Measurements from ENCODE around the gene EEF1G. TPM values are rescaled to one million over a fixed set of nuclear protein-coding genes. Genes with fewer than 3 reads are reported as not detected.
A peak's percentile ranks its signal among the peaks of the same experiment; 100 is the strongest.

Gene EEF1G
- total RNA-seq, 1 experiment from 2014 or later = 1,667 TPM

DNA sequence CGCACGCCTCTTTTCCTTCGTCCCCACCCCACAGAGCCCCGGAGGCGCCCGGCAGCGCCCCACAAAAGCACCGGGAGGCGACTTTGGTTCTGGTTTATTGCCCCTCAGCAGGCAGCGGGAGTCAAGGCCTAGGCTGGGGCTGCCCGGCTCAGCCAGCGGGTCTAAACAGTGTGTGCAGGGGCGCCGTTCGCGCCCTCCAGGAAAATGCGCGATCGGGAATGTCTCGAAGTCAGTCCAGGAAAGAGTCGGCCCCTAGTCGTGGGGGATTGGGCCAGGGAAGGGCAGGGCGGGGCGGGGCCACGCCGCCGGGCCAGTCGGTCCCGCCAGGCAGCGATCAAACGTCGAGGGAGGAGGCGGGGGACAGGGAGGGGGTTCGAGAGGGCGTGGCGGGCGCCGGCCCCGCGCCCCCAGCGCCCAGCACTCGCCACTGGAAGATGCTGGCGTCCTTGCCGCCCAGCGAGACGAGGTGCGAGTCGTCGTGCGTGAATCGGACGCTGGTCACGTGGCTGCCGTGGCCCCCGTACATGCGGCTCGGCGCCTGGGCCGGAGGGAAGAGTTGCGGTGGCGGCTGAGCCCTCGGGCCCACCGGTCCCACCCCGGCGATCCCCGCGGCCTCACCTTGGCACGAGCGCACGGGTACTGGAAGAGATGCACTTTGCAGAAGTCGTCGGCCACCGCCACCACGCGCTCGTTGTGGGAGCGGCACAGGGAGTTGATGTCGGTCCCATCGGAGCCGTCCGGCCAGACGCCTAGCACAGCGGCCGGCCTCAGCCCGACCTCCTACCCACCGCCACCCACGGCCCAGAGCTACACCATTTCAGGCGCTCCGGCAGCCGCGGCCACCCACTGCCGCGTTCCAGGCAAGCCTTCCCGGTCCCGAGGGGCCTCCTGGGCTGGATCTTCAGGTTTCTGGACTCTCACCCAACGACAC is 28.7 kb upstream of the EEF1G start (continued):
- TF ChIP-seq ZNF423 (CRISPR knock-in tag; IDR thresholded peaks at IDR 0.05) (no peak), NFE2L1 (CRISPR knock-in tag; IDR thresholded peaks at IDR 0.05) (peak; percentile 52; the same call in 1 of the 2 replicates), TCF7 (CRISPR knock-in tag; IDR thresholded peaks at IDR 0.05; ENCODE audit: low read depth) (0 out of 2 replicates have a peak, but pooled peaks have one; percentile 37), SMAD3 (CRISPR knock-in tag; IDR thresholded peaks at IDR 0.05; ENCODE audit: borderline replicate concordance) (peak; percentile 59; the same call in 1 of the 2 replicates), ZNF396 (CRISPR knock-in tag; IDR thresholded peaks at IDR 0.05; ENCODE audit: borderline replicate concordance) (no peak), ZNF219 (CRISPR knock-in tag; IDR thresholded peaks at IDR 0.05; ENCODE audit: borderline replicate concordance) (0 out of 2 replicates have a peak, but pooled peaks have one; percentile 79), ZNF138 (CRISPR knock-in tag; conservative IDR thresholded peaks at IDR 0.05) (no peak)
- TF ChIP-seq, protein P1, sequence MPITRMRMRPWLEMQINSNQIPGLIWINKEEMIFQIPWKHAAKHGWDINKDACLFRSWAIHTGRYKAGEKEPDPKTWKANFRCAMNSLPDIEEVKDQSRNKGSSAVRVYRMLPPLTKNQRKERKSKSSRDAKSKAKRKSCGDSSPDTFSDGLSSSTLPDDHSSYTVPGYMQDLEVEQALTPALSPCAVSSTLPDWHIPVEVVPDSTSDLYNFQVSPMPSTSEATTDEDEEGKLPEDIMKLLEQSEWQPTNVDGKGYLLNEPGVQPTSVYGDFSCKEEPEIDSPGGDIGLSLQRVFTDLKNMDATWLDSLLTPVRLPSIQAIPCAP (CRISPR knock-in tag; IDR thresholded peaks at IDR 0.05) = peak; percentile 69; the same call in 1 of the 2 replicates
- TF ChIP-seq, protein P2, sequence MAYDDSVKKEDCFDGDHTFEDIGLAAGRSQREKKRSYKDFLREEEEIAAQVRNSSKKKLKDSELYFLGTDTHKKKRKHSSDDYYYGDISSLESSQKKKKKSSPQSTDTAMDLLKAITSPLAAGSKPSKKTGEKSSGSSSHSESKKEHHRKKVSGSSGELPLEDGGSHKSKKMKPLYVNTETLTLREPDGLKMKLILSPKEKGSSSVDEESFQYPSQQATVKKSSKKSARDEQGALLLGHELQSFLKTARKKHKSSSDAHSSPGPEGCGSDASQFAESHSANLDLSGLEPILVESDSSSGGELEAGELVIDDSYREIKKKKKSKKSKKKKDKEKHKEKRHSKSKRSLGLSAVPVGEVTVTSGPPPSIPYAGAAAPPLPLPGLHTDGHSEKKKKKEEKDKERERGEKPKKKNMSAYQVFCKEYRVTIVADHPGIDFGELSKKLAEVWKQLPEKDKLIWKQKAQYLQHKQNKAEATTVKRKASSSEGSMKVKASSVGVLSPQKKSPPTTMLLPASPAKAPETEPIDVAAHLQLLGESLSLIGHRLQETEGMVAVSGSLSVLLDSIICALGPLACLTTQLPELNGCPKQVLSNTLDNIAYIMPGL (CRISPR knock-in tag; IDR thresholded peaks at IDR 0.05) = peak; percentile 90
- TF ChIP-seq, protein P3, sequence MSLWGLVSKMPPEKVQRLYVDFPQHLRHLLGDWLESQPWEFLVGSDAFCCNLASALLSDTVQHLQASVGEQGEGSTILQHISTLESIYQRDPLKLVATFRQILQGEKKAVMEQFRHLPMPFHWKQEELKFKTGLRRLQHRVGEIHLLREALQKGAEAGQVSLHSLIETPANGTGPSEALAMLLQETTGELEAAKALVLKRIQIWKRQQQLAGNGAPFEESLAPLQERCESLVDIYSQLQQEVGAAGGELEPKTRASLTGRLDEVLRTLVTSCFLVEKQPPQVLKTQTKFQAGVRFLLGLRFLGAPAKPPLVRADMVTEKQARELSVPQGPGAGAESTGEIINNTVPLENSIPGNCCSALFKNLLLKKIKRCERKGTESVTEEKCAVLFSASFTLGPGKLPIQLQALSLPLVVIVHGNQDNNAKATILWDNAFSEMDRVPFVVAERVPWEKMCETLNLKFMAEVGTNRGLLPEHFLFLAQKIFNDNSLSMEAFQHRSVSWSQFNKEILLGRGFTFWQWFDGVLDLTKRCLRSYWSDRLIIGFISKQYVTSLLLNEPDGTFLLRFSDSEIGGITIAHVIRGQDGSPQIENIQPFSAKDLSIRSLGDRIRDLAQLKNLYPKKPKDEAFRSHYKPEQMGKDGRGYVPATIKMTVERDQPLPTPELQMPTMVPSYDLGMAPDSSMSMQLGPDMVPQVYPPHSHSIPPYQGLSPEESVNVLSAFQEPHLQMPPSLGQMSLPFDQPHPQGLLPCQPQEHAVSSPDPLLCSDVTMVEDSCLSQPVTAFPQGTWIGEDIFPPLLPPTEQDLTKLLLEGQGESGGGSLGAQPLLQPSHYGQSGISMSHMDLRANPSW (CRISPR knock-in tag; conservative IDR thresholded peaks at IDR 0.05; ENCODE audit: low read depth) = no peak

DNA sequence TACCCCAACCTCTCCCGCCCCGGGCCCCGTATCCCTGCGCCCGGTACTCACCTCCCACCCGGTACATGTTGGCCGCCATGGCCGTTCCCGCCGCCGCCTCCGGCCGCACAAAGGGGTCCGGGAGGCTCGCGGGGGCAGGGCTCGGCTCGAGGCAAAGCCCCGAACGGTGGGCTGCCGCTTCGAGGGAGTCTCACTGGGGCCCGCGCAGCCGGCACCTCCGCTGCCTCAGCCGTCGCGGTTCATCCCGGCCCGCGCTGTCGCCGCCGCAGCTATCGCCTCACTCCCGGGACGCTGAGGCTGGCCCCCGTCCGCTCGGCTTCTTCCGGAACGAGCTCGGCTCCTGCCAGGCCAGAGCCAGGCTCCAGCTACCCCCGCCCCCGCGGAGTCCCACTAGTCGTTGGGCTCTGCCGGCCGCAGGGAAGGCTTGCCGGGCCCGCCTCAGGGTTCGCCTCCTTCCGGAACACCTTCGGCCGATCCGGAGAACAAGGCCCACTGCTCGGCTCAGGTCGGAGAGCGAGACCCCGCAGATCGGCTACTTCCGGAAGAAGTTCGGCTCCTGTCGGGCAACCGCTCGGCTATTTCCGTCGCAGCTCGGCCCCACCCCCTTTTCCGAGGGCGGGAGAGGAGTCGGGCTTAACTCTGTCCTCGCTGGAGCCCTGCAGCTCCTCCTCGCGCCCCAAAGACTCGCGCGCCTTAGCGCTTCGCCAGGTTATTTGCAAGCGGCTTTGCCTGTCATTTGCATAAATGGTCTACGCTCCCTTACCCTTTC is 27.9 kb upstream of the EEF1G start, which contains the start of gene MTA2:
TSS of gene MTA2 (minus strand) at position 494 of the 769 bp plus-strand sequence. CDS start at position 79, 415 bp downstream.
- POLR2A ChIA-PET = interaction anchor here (0.6 to 3.1 kb wide), 17 partner anchors 10 to 251 kb away, joined by 3 to 53 read pairs (median 4); partner anchors contain the start of genes B3GAT3, BSCL2, C11orf98 and CSKMT
- CTCF ChIA-PET = interaction anchor here (0.6 to 8.9 kb wide), 13 partner anchors 9 to 207 kb away, joined by 3 to 74 read pairs (median 5); partner anchors contain the start of genes B3GAT3, EEF1G, EML3 and HNRNPUL2
- H3K36me3 Mint-ChIP-seq = peaks cover 40% of the 10 kb centered on the region
- H3K27ac Mint-ChIP-seq = peak within 1 kb of the TSS; percentile 98
- H3K27me3 Mint-ChIP-seq (ENCODE audit: low read depth) = peaks cover 26% of the 10 kb centered on the region
- peak within 1 kb of the TSS; percentile 91 for H3K4me3 Mint-ChIP-seq
- peak; percentile 87 for ATAC-seq
- H3K4me1 Mint-ChIP-seq = peaks cover 46% of the 10 kb centered on the region
- no peaks in the 10 kb centered on the region for H3K9me3 Mint-ChIP-seq
- DNase-seq (ENCODE audit: low spot score) = peak; percentile 99
- TF ChIP-seq ZNF423 (CRISPR knock-in tag; IDR thresholded peaks at IDR 0.05) (no peak), PRRX2 (CRISPR knock-in tag; IDR thresholded peaks at IDR 0.05) (no peak), ZNF416 (CRISPR knock-in tag; IDR thresholded peaks at IDR 0.05) (peak; percentile 74; the same call in 1 of the 2 replicates), ZNF138 (CRISPR knock-in tag; conservative IDR thresholded peaks at IDR 0.05) (no peak), NFYB (CRISPR knock-in tag; conservative IDR thresholded peaks at IDR 0.05; ENCODE audit: low read depth) (no peak), ZNF396 (CRISPR knock-in tag; IDR thresholded peaks at IDR 0.05; ENCODE audit: borderline replicate concordance) (no peak)
- TF ChIP-seq, protein P4, sequence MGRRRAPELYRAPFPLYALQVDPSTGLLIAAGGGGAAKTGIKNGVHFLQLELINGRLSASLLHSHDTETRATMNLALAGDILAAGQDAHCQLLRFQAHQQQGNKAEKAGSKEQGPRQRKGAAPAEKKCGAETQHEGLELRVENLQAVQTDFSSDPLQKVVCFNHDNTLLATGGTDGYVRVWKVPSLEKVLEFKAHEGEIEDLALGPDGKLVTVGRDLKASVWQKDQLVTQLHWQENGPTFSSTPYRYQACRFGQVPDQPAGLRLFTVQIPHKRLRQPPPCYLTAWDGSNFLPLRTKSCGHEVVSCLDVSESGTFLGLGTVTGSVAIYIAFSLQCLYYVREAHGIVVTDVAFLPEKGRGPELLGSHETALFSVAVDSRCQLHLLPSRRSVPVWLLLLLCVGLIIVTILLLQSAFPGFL (CRISPR knock-in tag; IDR thresholded peaks at IDR 0.05; ENCODE audit: borderline replicate concordance) = 0 out of 2 replicates have a peak, but pooled peaks have one; percentile 34
- TF ChIP-seq, protein P5, sequence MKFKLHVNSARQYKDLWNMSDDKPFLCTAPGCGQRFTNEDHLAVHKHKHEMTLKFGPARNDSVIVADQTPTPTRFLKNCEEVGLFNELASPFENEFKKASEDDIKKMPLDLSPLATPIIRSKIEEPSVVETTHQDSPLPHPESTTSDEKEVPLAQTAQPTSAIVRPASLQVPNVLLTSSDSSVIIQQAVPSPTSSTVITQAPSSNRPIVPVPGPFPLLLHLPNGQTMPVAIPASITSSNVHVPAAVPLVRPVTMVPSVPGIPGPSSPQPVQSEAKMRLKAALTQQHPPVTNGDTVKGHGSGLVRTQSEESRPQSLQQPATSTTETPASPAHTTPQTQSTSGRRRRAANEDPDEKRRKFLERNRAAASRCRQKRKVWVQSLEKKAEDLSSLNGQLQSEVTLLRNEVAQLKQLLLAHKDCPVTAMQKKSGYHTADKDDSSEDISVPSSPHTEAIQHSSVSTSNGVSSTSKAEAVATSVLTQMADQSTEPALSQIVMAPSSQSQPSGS (CRISPR knock-in tag; IDR thresholded peaks at IDR 0.05; ENCODE audit: borderline replicate concordance, low read depth) = no peak
- TF ChIP-seq, protein P6, sequence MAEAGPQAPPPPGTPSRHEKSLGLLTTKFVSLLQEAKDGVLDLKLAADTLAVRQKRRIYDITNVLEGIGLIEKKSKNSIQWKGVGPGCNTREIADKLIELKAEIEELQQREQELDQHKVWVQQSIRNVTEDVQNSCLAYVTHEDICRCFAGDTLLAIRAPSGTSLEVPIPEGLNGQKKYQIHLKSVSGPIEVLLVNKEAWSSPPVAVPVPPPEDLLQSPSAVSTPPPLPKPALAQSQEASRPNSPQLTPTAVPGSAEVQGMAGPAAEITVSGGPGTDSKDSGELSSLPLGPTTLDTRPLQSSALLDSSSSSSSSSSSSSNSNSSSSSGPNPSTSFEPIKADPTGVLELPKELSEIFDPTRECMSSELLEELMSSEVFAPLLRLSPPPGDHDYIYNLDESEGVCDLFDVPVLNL (CRISPR knock-in tag; IDR thresholded peaks at IDR 0.05; ENCODE audit: borderline replicate concordance, low read depth) = peak; percentile 77; the same call in 1 of the 2 replicates
- TF ChIP-seq, protein P7, sequence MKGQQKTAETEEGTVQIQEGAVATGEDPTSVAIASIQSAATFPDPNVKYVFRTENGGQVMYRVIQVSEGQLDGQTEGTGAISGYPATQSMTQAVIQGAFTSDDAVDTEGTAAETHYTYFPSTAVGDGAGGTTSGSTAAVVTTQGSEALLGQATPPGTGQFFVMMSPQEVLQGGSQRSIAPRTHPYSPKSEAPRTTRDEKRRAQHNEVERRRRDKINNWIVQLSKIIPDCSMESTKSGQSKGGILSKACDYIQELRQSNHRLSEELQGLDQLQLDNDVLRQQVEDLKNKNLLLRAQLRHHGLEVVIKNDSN (CRISPR knock-in tag; IDR thresholded peaks at IDR 0.05) = peak; percentile 41; the same call in 1 of the 2 replicates

Measured in WTC11 (cell line).